SK-N-SH (cell line): ENCODE data around the gene C16orf95.

Experiments used
- CHD2 ChIP-seq: fragments of 150-350 bp; IDR thresholded peaks from 2 replicates; pipeline ENCODE4 v1.6.1; 2018; ENCODE audit warnings: low read length; ENCODE audit not compliant: partially characterized antibody
- CTCF ChIP-seq: fragments of 200-600 bp; sonication (generic); IDR thresholded peaks from 2 replicates; pipeline ENCODE4 v1.6.1; 2017; ENCODE audit warnings: antibody characterized with exemption, mild to moderate bottlenecking, moderate library complexity
- EP300 ChIP-seq, 2 experiments: IDR thresholded peaks; 2 replicates each; pipeline versions ENCODE4 v1.4.0 to v1.6.1; 2012; ENCODE audit warnings: borderline replicate concordance in 1 of 2, low read depth in 1 of 2, low read length in 1 of 2
- FOSL2 ChIP-seq: IDR thresholded peaks from 2 replicates; pipeline ENCODE4 v1.4.0; 2012; ENCODE audit warnings: low read depth, mild to moderate bottlenecking, moderate library complexity, borderline replicate concordance
- GATA2 ChIP-seq: sonication (generic); formaldehyde crosslinking; IDR thresholded peaks from 2 replicates; pipeline ENCODE4 v1.5.0; 2020; ENCODE audit warnings: mild to moderate bottlenecking, missing genetic modification reagents
- MEF2A ChIP-seq: IDR thresholded peaks from 2 replicates; pipeline ENCODE4 v1.4.0; 2012; ENCODE audit warnings: low read depth, borderline replicate concordance
- POLR2AphosphoS5 ChIP-seq: IDR thresholded peaks from 2 replicates; pipeline ENCODE4 v1.6.1; 2012; ENCODE audit warnings: low read depth, low read length
- REST ChIP-seq: IDR thresholded peaks from 2 replicates; pipeline ENCODE4 v1.6.1; 2012; ENCODE audit warnings: mild to moderate bottlenecking, low read depth, low read length, moderate library complexity
- TEAD4 ChIP-seq: IDR thresholded peaks from 2 replicates; pipeline ENCODE4 v1.4.0; 2012; ENCODE audit warnings: mild to moderate bottlenecking, borderline replicate concordance; ENCODE audit not compliant: insufficient read depth

GRCh38 chr16:87312008-87312407, 5.2 kb downstream of the C16orf95 start:
- TF ChIP-seq CHD2 = no peak
- no peak for TF ChIP-seq GATA2 (CRISPR knock-in tag)
- TF ChIP-seq CTCF = no peak
- TF ChIP-seq REST = no peak
- no peak for TF ChIP-seq FOSL2
- no peak for TF ChIP-seq TEAD4
- TF ChIP-seq POLR2AphosphoS5 = no peak
- no peak for TF ChIP-seq EP300 (IDR thresholded peaks at IDR 0.05; ENCODE audit: borderline replicate concordance in 1 of 2, low read depth in 1 of 2, low read length in 1 of 2)
- no peak for TF ChIP-seq MEF2A
